T-helper 9 cell (primary cell): Measurements from ENCODE around the gene AP2A1.

ENCODE experiments used
- DNase-seq: peaks from one replicate; pipeline ENCODE4 v3.0.0-alpha.2; 2020

Gene AP2A1

GRCh38 chr19:49766007-49766929, 533 bp upstream of the AP2A1 start:
- DNase-seq = peak; percentile 97

GRCh38 chr19:49767381-49767780, 580 bp downstream of the AP2A1 start:
- DNase-seq = no peak

- no peak for DNase-seq
Measured at GRCh38 chr19:49767967-49768581, 1.3 kb downstream of the AP2A1 start.

GRCh38 chr19:49770529-49770928, 3.7 kb downstream of the AP2A1 start:
- DNase-seq = no peak

GRCh38 chr19:49771674-49772139, 4.9 kb downstream of the AP2A1 start:
- no peak for DNase-seq

- DNase-seq = no peak
Measured at GRCh38 chr19:49772850-49773432, 6.1 kb downstream of the AP2A1 start.

- DNase-seq = no peak
Measured at GRCh38 chr19:49773663-49774350, 7.0 kb downstream of the AP2A1 start.

- DNase-seq = no peak
Measured at GRCh38 chr19:49774969-49775368, 8.2 kb downstream of the AP2A1 start.

GRCh38 chr19:49775742-49776370, 9.1 kb downstream of the AP2A1 start:
- no peak for DNase-seq

GRCh38 chr19:49776371-49776764, 9.6 kb downstream of the AP2A1 start:
- DNase-seq = no peak

- no peak for DNase-seq
Measured at GRCh38 chr19:49779731-49780555, 13.1 kb downstream of the AP2A1 start.

- no peak for DNase-seq
Measured at GRCh38 chr19:49780861-49781260, 14.1 kb downstream of the AP2A1 start.

- no peak for DNase-seq
Measured at GRCh38 chr19:49781394-49781793, 14.6 kb downstream of the AP2A1 start.

GRCh38 chr19:49782515-49782914, 15.7 kb downstream of the AP2A1 start:
- no peak for DNase-seq

GRCh38 chr19:49786376-49786820, 19.6 kb downstream of the AP2A1 start:
- no peak for DNase-seq

- no peak for DNase-seq
Measured at GRCh38 chr19:49787746-49788145, 20.9 kb downstream of the AP2A1 start.

GRCh38 chr19:49788857-49789256, 22.1 kb downstream of the AP2A1 start:
- DNase-seq = no peak

- DNase-seq = no peak
Measured at GRCh38 chr19:49790866-49791265, 24.1 kb downstream of the AP2A1 start.

GRCh38 chr19:49791776-49792445, 25.1 kb downstream of the AP2A1 start:
- DNase-seq = no peak

GRCh38 chr19:49792829-49793560, 26.2 kb downstream of the AP2A1 start:
- DNase-seq = no peak

GRCh38 chr19:49793561-49793840, 26.7 kb downstream of the AP2A1 start:
- no peak for DNase-seq
